HepG2 (cell line): ENCODE measurements around the gene EMILIN1. TPM values are rescaled to one million over a fixed set of nuclear protein-coding genes. Genes with fewer than 3 reads are reported as not detected.

Experiments
- MTF1 ChIP-seq: sonication (generic); formaldehyde crosslinking; IDR thresholded peaks from 2 replicates; pipeline ENCODE4 v1.5.0; 2020; ENCODE audit warnings: missing genetic modification reagents
- NFE2 ChIP-seq: sonication (generic); formaldehyde crosslinking; IDR thresholded peaks from 2 replicates; pipeline ENCODE4 v1.4.0; 2020; ENCODE audit warnings: missing genetic modification reagents
- PHF20 ChIP-seq: sonication (generic); formaldehyde crosslinking; IDR thresholded peaks from 2 replicates; pipeline ENCODE4 v1.5.0; 2020; ENCODE audit warnings: mild to moderate bottlenecking, missing genetic modification reagents
- RARA ChIP-seq: IDR thresholded peaks from 2 replicates; pipeline ENCODE4 v1.6.1; 2016; ENCODE audit warnings: missing genetic modification reagents, missing compliant biosample characterization
- RELA ChIP-seq: sonication (generic); formaldehyde crosslinking; IDR thresholded peaks from 2 replicates; pipeline ENCODE4 v1.4.0; 2020; ENCODE audit warnings: missing genetic modification reagents
- TAF1 ChIP-seq: sonication (generic); formaldehyde crosslinking; IDR thresholded peaks from 2 replicates; pipeline ENCODE4 v1.4.0; 2020; ENCODE audit warnings: missing genetic modification reagents
- ZEB1 ChIP-seq: IDR thresholded peaks from 2 replicates; pipeline ENCODE4 v1.6.1; 2012; ENCODE audit warnings: mild to moderate bottlenecking, low read depth, inconsistent platforms; ENCODE audit not compliant: insufficient replicate concordance
- ZKSCAN8 ChIP-seq: IDR thresholded peaks from 2 replicates; pipeline ENCODE4 v1.6.1; 2016; ENCODE audit warnings: borderline replicate concordance, missing genetic modification reagents, missing compliant biosample characterization
- ZNF720 ChIP-seq: sonication (generic); formaldehyde crosslinking; IDR thresholded peaks from 2 replicates; pipeline ENCODE4 v1.4.0; 2020; ENCODE audit warnings: missing genetic modification reagents
- ZNF883 ChIP-seq: sonication (generic); formaldehyde crosslinking; IDR thresholded peaks from 2 replicates; pipeline ENCODE4 v1.5.1; 2020; ENCODE audit warnings: mild to moderate bottlenecking, missing genetic modification reagents; ENCODE audit errors: not compliant biosample characterization
- ZSCAN30 ChIP-seq: sonication (generic); formaldehyde crosslinking; IDR thresholded peaks from 2 replicates; pipeline ENCODE4 v1.5.0; 2020; ENCODE audit warnings: mild to moderate bottlenecking, missing genetic modification reagents
- polyA plus RNA-seq, 8 experiments: library from polyadenylated mRNA; depleted of rRNA in 3 of 8; stranded (reverse) in 7 of 8; unstranded in 1 of 8; fragments of >200 nt; fragmentation: Illumina TruSeq in 4 of 8; extraction: Trizol in 4 of 8; gene quantifications; 2 replicates each; pipeline versions ENCODE4 v1.2.1 to v1.2.3, GENCODE V29; 2011 to 2016; ENCODE audit warnings: low read depth in 4 of 8, missing spikeins in 1 of 8, mixed read lengths in 1 of 8; ENCODE audit not compliant: insufficient read depth in 1 of 8
- total RNA-seq, 5 experiments: library from RNA; depleted of rRNA; stranded (reverse); fragments of >200 nt; fragmentation: Illumina TruSeq; extraction: Trizol; gene quantifications; 2 replicates each; pipeline ENCODE4 v1.2.3, GENCODE V29; 2016; ENCODE audit warnings: low read depth in 1 of 5
- TF ChIP-seq, protein P1 (sequence below): sonication (generic); formaldehyde crosslinking; IDR thresholded peaks from 2 replicates; pipeline ENCODE4 v1.4.0; 2020; ENCODE audit warnings: mild to moderate bottlenecking, missing genetic modification reagents
- TF ChIP-seq, protein P2 (sequence below): sonication (generic); formaldehyde crosslinking; IDR thresholded peaks from 2 replicates; pipeline ENCODE4 v1.5.0; 2020; ENCODE audit warnings: missing genetic modification reagents
- TF ChIP-seq, protein P3 (sequence below): sonication (generic); formaldehyde crosslinking; IDR thresholded peaks from 2 replicates; pipeline ENCODE4 v1.4.0; 2020; ENCODE audit warnings: missing genetic modification reagents
- TF ChIP-seq, protein P4 (sequence below): sonication (generic); formaldehyde crosslinking; conservative IDR thresholded peaks from 2 replicates; pipeline ENCODE4 v1.5.0; 2020; ENCODE audit warnings: missing genetic modification reagents
- TF ChIP-seq, protein P5 (sequence below): sonication (generic); formaldehyde crosslinking; IDR thresholded peaks from 2 replicates; pipeline ENCODE4 v1.8.1; 2023; ENCODE audit warnings: mild to moderate bottlenecking, missing genetic modification reagents, borderline replicate concordance

The EMILIN1 gene
- total and polyA plus RNA-seq, 2 of the 13 experiments (the other 11 are each of a cell fraction or from before 2014, with no cell fraction given): 8.1 to 9.7 TPM

DNA sequence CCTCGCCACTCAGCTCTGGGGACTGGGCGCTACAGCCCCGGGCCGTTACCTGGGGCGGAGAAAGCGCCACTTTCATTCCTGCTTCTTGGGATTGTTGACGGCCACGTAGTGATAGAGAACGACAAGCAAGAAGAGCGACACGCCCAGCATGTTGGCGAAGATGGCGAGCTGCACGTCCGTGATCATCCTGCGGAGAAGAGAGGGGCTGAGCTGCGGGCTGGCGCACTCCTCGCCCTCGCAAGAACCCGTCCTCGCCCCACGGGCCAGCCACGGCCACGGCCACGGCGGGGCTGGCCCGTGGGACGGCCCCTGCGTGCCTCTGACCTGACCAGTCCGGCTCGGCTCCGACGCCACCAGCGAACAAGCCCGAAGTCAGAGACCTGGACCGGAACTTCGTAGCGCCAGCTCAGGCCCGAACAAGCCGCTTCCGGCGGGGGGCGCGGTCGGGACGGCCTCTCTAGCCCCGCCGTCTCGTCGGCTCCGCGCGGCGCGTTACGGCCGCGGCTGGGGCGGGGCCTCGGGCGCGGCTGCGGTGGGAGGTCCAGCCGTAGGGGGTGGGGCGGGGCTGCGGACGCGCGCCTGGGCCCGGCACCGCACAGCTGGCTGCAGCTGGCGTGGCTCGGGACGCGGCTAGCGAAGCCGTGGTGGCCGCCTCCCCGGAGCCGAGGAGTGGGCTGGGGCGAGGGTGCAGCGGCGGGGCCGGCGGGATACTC, 7.0 kb upstream of the EMILIN1 start, which contains the start of gene OST4 (continued):
- TF ChIP-seq, protein P1, sequence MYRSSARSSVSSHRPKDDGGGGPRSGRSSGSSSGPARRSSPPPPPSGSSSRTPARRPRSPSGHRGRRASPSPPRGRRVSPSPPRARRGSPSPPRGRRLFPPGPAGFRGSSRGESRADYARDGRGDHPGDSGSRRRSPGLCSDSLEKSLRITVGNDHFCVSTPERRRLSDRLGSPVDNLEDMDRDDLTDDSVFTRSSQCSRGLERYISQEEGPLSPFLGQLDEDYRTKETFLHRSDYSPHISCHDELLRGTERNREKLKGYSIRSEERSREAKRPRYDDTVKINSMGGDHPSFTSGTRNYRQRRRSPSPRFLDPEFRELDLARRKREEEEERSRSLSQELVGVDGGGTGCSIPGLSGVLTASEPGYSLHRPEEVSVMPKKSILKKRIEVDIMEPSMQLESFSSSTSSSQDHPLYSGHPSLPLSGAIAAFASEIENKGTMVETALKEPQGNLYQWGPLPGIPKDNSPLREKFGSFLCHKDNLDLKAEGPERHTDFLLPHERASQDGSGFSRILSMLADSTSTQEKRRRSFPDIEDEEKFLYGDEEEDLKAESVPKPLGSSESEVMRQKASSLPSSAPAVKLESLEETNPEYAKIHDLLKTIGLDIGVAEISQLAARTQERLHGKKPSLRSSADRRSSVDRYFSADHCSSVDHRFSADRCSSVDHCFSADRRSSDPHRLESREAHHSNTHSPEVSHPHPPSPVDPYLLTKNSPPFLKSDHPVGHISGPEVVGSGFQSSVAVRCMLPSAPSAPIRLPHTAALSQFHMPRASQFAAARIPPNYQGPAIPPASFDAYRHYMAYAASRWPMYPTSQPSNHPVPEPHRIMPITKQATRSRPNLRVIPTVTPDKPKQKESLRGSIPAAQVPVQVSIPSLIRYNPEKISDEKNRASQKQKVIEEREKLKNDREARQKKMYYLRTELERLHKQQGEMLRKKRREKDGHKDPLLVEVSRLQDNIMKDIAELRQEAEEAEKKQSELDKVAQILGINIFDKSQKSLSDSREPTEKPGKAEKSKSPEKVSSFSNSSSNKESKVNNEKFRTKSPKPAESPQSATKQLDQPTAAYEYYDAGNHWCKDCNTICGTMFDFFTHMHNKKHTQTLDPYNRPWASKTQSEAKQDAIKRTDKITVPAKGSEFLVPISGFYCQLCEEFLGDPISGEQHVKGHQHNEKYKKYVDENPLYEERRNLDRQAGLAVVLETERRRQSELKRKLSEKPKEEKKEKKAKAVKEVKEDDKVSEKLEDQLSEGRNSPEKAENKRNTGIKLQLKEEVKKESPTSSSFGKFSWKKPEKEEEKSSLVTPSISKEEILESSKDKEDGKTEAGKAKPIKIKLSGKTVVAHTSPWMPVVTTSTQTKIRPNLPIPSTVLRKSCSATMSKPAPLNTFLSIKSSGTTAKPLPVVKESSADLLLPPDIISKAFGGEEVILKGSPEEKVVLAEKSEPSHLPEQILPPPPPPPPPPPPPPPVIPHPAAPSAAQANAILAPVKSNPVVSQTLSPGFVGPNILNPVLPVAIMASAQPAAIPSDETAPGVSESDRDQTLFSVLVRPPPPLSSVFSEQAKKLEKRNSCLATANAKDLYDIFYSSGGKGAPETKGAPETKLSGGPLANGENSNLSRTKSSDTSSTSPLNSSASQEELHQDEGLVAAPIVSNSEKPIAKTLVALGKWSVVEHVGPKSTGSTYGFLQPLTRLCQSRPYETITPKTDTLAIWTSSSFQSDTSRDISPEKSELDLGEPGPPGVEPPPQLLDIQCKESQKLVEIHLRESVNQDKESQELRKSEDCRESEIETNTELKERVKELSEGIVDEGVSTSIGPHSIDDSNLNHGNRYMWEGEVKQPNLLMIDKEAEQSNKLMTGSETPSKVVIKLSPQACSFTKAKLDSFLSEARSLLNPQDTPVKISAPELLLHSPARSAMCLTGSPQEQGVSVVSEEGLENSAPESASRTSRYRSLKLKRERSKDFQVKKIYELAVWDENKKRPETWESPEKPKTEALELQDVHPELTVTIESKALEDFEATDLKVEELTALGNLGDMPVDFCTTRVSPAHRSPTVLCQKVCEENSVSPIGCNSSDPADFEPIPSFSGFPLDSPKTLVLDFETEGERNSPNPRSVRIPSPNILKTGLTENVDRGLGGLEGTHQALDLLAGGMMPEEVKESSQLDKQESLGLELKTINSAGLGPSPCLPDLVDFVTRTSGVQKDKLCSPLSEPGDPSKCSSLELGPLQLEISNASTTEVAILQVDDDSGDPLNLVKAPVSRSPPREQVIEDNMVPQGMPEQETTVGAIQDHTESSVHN (CRISPR knock-in tag): no peak
- TF ChIP-seq RELA (CRISPR knock-in tag): peak; percentile 60; the same call in 1 of the 2 replicates
- TF ChIP-seq, protein P2, sequence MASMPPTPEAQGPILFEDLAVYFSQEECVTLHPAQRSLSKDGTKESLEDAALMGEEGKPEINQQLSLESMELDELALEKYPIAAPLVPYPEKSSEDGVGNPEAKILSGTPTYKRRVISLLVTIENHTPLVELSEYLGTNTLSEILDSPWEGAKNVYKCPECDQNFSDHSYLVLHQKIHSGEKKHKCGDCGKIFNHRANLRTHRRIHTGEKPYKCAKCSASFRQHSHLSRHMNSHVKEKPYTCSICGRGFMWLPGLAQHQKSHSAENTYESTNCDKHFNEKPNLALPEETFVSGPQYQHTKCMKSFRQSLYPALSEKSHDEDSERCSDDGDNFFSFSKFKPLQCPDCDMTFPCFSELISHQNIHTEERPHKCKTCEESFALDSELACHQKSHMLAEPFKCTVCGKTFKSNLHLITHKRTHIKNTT (CRISPR knock-in tag): no peak
- no peak for TF ChIP-seq MTF1 (CRISPR knock-in tag)
- TF ChIP-seq, protein P3, sequence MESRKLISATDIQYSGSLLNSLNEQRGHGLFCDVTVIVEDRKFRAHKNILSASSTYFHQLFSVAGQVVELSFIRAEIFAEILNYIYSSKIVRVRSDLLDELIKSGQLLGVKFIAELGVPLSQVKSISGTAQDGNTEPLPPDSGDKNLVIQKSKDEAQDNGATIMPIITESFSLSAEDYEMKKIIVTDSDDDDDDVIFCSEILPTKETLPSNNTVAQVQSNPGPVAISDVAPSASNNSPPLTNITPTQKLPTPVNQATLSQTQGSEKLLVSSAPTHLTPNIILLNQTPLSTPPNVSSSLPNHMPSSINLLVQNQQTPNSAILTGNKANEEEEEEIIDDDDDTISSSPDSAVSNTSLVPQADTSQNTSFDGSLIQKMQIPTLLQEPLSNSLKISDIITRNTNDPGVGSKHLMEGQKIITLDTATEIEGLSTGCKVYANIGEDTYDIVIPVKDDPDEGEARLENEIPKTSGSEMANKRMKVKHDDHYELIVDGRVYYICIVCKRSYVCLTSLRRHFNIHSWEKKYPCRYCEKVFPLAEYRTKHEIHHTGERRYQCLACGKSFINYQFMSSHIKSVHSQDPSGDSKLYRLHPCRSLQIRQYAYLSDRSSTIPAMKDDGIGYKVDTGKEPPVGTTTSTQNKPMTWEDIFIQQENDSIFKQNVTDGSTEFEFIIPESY (CRISPR knock-in tag): no peak
- peak; percentile 85 for TF ChIP-seq TAF1
- TF ChIP-seq ZNF720 (CRISPR knock-in tag): no peak
- TF ChIP-seq ZNF883 (CRISPR knock-in tag): peak; percentile 74
- TF ChIP-seq ZKSCAN8 (CRISPR knock-in tag): 0 out of 2 replicates have a peak, but pooled peaks have one; percentile 47
- no peak for TF ChIP-seq NFE2 (CRISPR knock-in tag)
- TF ChIP-seq ZEB1: no peak
- no peak for TF ChIP-seq ZSCAN30 (CRISPR knock-in tag)
- TF ChIP-seq, protein P4, sequence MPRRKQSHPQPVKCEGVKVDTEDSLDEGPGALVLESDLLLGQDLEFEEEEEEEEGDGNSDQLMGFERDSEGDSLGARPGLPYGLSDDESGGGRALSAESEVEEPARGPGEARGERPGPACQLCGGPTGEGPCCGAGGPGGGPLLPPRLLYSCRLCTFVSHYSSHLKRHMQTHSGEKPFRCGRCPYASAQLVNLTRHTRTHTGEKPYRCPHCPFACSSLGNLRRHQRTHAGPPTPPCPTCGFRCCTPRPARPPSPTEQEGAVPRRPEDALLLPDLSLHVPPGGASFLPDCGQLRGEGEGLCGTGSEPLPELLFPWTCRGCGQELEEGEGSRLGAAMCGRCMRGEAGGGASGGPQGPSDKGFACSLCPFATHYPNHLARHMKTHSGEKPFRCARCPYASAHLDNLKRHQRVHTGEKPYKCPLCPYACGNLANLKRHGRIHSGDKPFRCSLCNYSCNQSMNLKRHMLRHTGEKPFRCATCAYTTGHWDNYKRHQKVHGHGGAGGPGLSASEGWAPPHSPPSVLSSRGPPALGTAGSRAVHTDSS (CRISPR knock-in tag): no peak
- TF ChIP-seq PHF20: peak; percentile 90
- TF ChIP-seq RARA: no peak
- TF ChIP-seq, protein P5, sequence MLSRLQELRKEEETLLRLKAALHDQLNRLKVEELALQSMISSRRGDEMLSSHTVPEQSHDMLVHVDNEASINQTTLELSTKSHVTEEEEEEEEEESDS (CRISPR knock-in tag): no peak
